NT2/D1 (cell line): ENCODE measurements around the gene RBBP4.

Experiments used
- SUZ12 ChIP-seq: IDR thresholded peaks from 2 replicates; pipeline ENCODE4 v1.6.1; 2011; ENCODE audit not compliant: insufficient read length, insufficient read depth; ENCODE audit errors: extremely low read depth
- YY1 ChIP-seq: IDR thresholded peaks from 2 replicates; pipeline ENCODE4 v1.6.1; 2011; ENCODE audit not compliant: insufficient read length, insufficient read depth
- ZNF274 ChIP-seq: IDR thresholded peaks from 2 replicates; pipeline ENCODE4 v1.6.1; 2011; ENCODE audit warnings: mild to moderate bottlenecking, low read depth, low read length

GRCh38 chr1:32618673-32619221 lies 32.3 kb upstream of the RBBP4 start:
- TF ChIP-seq YY1 (no peak), ZNF274 (no peak), SUZ12 (no peak)
